ENCODE measurements around the gene ERCC3. TPM values are rescaled to one million over a fixed set of nuclear protein-coding genes. Genes with fewer than 3 reads are reported as not detected.

The ERCC3 gene
- total RNA-seq (100 to 1,000 TPM in 1 of 5 donors, 10 to 100 TPM in 4; 16.5 to 103 (median 47.0) TPM), polyA plus RNA-seq (10 to 100 TPM; 18.8 to 22.2 (median 21.1) TPM)
- long read RNA-seq, donor 1, partial matches to known transcripts: 0 of 1 reads
- long read RNA-seq, donor 1, other reads (novel, unspliced or antisense): 0 of 1 reads
- long read RNA-seq, donor 2, full-length matches to known transcripts: 6 of 6 reads
- long read RNA-seq, donor 2, partial matches to known transcripts: 0 of 6 reads
- long read RNA-seq, donor 2, other reads (novel, unspliced or antisense): 0 of 6 reads
- long read RNA-seq, donor 3, full-length matches to known transcripts: 4 of 4 reads
- long read RNA-seq, donor 3, partial matches to known transcripts: 0 of 4 reads
- long read RNA-seq, donor 3, other reads (novel, unspliced or antisense): 0 of 4 reads
- long read RNA-seq, donor 4: 0 reads
- long read RNA-seq, donor 5, full-length matches to known transcripts: 7 of 7 reads
- long read RNA-seq, donor 5, partial matches to known transcripts: 0 of 7 reads
- long read RNA-seq, donor 5, other reads (novel, unspliced or antisense): 0 of 7 reads
- long read RNA-seq, donor 6: 0 reads
- long read RNA-seq, donor 7, full-length matches to known transcripts: 5 of 5 reads
- long read RNA-seq, donor 7, partial matches to known transcripts: 0 of 5 reads
- long read RNA-seq, donor 7, other reads (novel, unspliced or antisense): 0 of 5 reads
- long read RNA-seq, donor 8, full-length matches to known transcripts: 9 of 9 reads
- long read RNA-seq, donor 8, partial matches to known transcripts: 0 of 9 reads
- long read RNA-seq, donor 8, other reads (novel, unspliced or antisense): 0 of 9 reads
- long read RNA-seq, donor 9, full-length matches to known transcripts: 5 of 5 reads
- long read RNA-seq, donor 9, partial matches to known transcripts: 0 of 5 reads
- long read RNA-seq, donor 9, other reads (novel, unspliced or antisense): 0 of 5 reads
- long read RNA-seq, donor 10, full-length matches to known transcripts: 2 of 2 reads
- long read RNA-seq, donor 10, partial matches to known transcripts: 0 of 2 reads
- long read RNA-seq, donor 10, other reads (novel, unspliced or antisense): 0 of 2 reads

DNA sequence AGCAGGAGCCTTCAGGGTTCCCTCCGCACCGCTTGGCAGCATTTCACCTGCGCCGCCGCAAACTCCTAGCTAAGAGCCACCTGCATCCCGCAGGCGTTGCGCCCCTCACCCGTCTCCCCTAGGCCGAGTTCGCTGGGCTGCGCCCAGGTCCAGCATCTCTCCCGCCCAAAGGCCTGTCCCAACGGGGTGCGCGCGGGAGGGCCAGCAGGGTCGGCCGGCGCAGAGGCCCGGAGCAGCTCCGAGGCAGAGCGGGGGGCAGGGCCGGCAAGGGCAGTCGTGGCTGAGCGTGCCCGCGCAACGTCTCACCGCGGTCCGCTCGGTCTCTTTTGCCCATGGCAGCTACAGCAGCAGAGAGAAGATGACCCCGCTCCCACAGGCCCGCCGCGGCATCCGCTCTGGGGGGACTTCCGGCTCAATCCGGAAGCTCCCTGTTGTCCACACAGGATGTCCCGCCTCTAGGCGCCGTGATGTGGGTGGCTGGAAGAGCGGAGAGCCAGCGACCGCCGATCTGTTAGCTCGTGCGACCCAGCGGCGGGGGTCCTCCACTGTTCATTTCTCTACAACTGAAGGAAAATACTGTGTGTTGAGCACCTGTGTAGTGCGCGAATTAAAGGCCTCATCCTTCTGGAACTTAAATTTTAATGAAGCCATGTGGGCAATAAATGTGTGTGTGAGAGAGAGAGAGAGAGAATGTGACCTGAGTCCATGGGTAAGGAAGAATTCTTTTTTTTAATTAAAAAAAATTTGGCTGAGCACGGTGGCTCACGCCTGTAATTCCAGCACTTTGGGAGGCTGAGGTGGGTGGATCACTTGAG lies at the start of gene ERCC3:
Gene ERCC3 (minus strand): TSS at position 397 of the 815 bp plus-strand sequence. CDS start 63 bp downstream, at position 334.
- TF ChIP-seq, protein P1, sequence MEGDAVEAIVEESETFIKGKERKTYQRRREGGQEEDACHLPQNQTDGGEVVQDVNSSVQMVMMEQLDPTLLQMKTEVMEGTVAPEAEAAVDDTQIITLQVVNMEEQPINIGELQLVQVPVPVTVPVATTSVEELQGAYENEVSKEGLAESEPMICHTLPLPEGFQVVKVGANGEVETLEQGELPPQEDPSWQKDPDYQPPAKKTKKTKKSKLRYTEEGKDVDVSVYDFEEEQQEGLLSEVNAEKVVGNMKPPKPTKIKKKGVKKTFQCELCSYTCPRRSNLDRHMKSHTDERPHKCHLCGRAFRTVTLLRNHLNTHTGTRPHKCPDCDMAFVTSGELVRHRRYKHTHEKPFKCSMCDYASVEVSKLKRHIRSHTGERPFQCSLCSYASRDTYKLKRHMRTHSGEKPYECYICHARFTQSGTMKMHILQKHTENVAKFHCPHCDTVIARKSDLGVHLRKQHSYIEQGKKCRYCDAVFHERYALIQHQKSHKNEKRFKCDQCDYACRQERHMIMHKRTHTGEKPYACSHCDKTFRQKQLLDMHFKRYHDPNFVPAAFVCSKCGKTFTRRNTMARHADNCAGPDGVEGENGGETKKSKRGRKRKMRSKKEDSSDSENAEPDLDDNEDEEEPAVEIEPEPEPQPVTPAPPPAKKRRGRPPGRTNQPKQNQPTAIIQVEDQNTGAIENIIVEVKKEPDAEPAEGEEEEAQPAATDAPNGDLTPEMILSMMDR (IDR thresholded peaks at IDR 0.05): no peak
- no peak for TF ChIP-seq EP300 (IDR thresholded peaks at IDR 0.05)
- no peak for TF ChIP-seq POLR2A (IDR thresholded peaks at IDR 0.05)
- TF ChIP-seq POLR2AphosphoS5 (IDR thresholded peaks at IDR 0.05): peak in 2 of 3 donors; percentile 65 to 88
- H3K4me3 ChIP-seq: peak within 1 kb of the TSS; percentile 87 to 96 (median 95)
- H3K27me3 ChIP-seq: no peaks in the 10 kb centered on the region
- H3K27ac ChIP-seq: peak within 1 kb of the TSS; percentile 72 to 89 (median 83)
- WGBS, 5 donors: 1 to 2% (median 1%) methylated on average over 21 to 55 of the region's 55 CpGs
- peaks cover 5 to 31% (median 20%) of the 10 kb centered on the region in 4 donors for H3K4me1 ChIP-seq
- peak; percentile 82 to 96 for DNase-seq
- no peaks in the 10 kb centered on the region for H3K9me3 ChIP-seq
- peaks cover 15 to 38% (median 37%) of the 10 kb centered on the region in 4 donors for H3K36me3 ChIP-seq
- intact Hi-C loops (cut with DNase I; ENCODE audit: low total_unique reads): no loop called here

- TF ChIP-seq POLR2A (IDR thresholded peaks at IDR 0.05): no peak
- TF ChIP-seq POLR2AphosphoS5 (IDR thresholded peaks at IDR 0.05): no peak
- TF ChIP-seq, protein P1 (IDR thresholded peaks at IDR 0.05): no peak
- no peak for TF ChIP-seq EP300 (IDR thresholded peaks at IDR 0.05)
- intact Hi-C loops (cut with DNase I; ENCODE audit: low total_unique reads): no loop called here
- 91 to 98% (median 96%) methylated on average over 2 of the region's 2 CpGs for WGBS, 5 donors
Measured at GRCh38 chr2:127343277-127343676, 49.3 kb upstream of the ERCC3 start.

GRCh38 chr2:127342101-127342500 lies 48.2 kb upstream of the ERCC3 start:
- DNase-seq: peak in 1 of 2 donors; percentile 9
- 91 to 98% (median 96%) methylated on average over 1 of the region's 1 CpG for WGBS, 5 donors
- no peak overlapping the region for H3K27ac ChIP-seq
- TF ChIP-seq, protein P1 (IDR thresholded peaks at IDR 0.05): no peak
- TF ChIP-seq POLR2A (IDR thresholded peaks at IDR 0.05) (no peak), EP300 (IDR thresholded peaks at IDR 0.05) (no peak), POLR2AphosphoS5 (IDR thresholded peaks at IDR 0.05) (no peak)
- no peaks in the 10 kb centered on the region for H3K9me3 ChIP-seq
- H3K27me3 ChIP-seq: no peaks in the 10 kb centered on the region
- H3K4me3 ChIP-seq: no peak overlapping the region
- intact Hi-C loops (cut with DNase I; ENCODE audit: low total_unique reads): no loop called here
- peaks cover 0 to 27% (median 22%) of the 10 kb centered on the region in 4 donors for H3K36me3 ChIP-seq
- H3K4me1 ChIP-seq: peaks cover 0 to 17% (median 8%) of the 10 kb centered on the region in 4 donors

More at GRCh38 chr2:127343277-127343676, 49.3 kb upstream of the ERCC3 start:
- no peak for DNase-seq
- no peak overlapping the region for H3K4me3 ChIP-seq
- peaks cover 0 to 21% (median 8%) of the 10 kb centered on the region in 4 donors for H3K4me1 ChIP-seq
- no peaks in the 10 kb centered on the region for H3K9me3 ChIP-seq
- no peaks in the 10 kb centered on the region for H3K27me3 ChIP-seq
- no peak overlapping the region for H3K27ac ChIP-seq
- H3K36me3 ChIP-seq: peaks cover 0 to 15% (median 11%) of the 10 kb centered on the region in 4 donors

All from stomach (tissue), 19 donors.